Astrocyte (in vitro differentiated cells and primary cell): ENCODE measurements around the gene RNGTT.

Experiments
- CTCF ChIP-seq: IDR thresholded peaks from 2 replicates; pipeline ENCODE4 v1.5.1; 2011; ENCODE audit warnings: low read depth, mild to moderate bottlenecking, inconsistent platforms, low read length, moderate library complexity; ENCODE audit not compliant: insufficient read depth
- EZH2 ChIP-seq: IDR thresholded peaks from 2 replicates; pipeline ENCODE4 v1.6.1; 2012; ENCODE audit warnings: mild to moderate bottlenecking, low read length, inconsistent platforms; ENCODE audit not compliant: insufficient read depth

GRCh38 chr6:88577461-88577860 is 386.0 kb downstream of the RNGTT start:
- TF ChIP-seq CTCF, result no peak
- no peak for TF ChIP-seq EZH2
